CD4-positive, alpha-beta T cell treated with Interleukin-2 at 100 ng/mL for 4 hours (primary cell): ENCODE measurements around the gene GANC.
"Not testable (repeated sequence)": the region's sequence is repeated elsewhere in the genome, so short reads cannot be mapped to it uniquely, and the experiment has no call there.

ENCODE experiments used
- DNase-seq: peaks from one replicate; pipeline ENCODE4 v3.0.0-alpha.2; 2020; ENCODE audit warnings: low spot score

The GANC gene

GRCh38 chr15:42284551-42284950 lies 11.6 kb downstream of the GANC start:
- DNase-seq: no peak

GRCh38 chr15:42285034-42285433 lies 12.0 kb downstream of the GANC start:
- DNase-seq: no peak

GRCh38 chr15:42286445-42287029 lies 13.5 kb downstream of the GANC start:
- DNase-seq: no peak

GRCh38 chr15:42287931-42288330 lies 14.9 kb downstream of the GANC start:
- DNase-seq: no peak

GRCh38 chr15:42289166-42289565 lies 16.2 kb downstream of the GANC start:
- DNase-seq: no peak

- DNase-seq: not testable (repeated sequence)
Observed at GRCh38 chr15:42301004-42301403, 28.0 kb downstream of the GANC start.

GRCh38 chr15:42306681-42307080 lies 33.7 kb downstream of the GANC start:
- no peak for DNase-seq

GRCh38 chr15:42313463-42313862 lies 40.5 kb downstream of the GANC start:
- no peak for DNase-seq

GRCh38 chr15:42314818-42315217 lies 41.8 kb downstream of the GANC start:
- no peak for DNase-seq

GRCh38 chr15:42315521-42315920 lies 42.5 kb downstream of the GANC start:
- no peak for DNase-seq

- not testable (repeated sequence) for DNase-seq
Observed at GRCh38 chr15:42316282-42316805, 43.3 kb downstream of the GANC start.

GRCh38 chr15:42319206-42319605 lies 46.2 kb downstream of the GANC start:
- DNase-seq: no peak

- DNase-seq: no peak
Observed at GRCh38 chr15:42324308-42324707, 51.3 kb downstream of the GANC start.

GRCh38 chr15:42329161-42329560 lies 56.2 kb downstream of the GANC start:
- no peak for DNase-seq

- DNase-seq: no peak
Observed at GRCh38 chr15:42329992-42330391, 57.0 kb downstream of the GANC start.

GRCh38 chr15:42331235-42331634 lies 58.2 kb downstream of the GANC start:
- DNase-seq: no peak

GRCh38 chr15:42332331-42332730 lies 59.3 kb downstream of the GANC start:
- DNase-seq: no peak

- no peak for DNase-seq
Observed at GRCh38 chr15:42335074-42335473, 62.1 kb downstream of the GANC start.

- not testable (repeated sequence) for DNase-seq
Observed at GRCh38 chr15:42336650-42337049, 63.6 kb downstream of the GANC start.

GRCh38 chr15:42337104-42337503 lies 64.1 kb downstream of the GANC start:
- DNase-seq: not testable (repeated sequence)

GRCh38 chr15:42338500-42338899 lies 65.5 kb downstream of the GANC start:
- no peak for DNase-seq

- DNase-seq: no peak
Observed at GRCh38 chr15:42343596-42344232, 70.7 kb downstream of the GANC start.

GRCh38 chr15:42344763-42345162 lies 71.8 kb downstream of the GANC start:
- DNase-seq: no peak

- no peak for DNase-seq
Observed at GRCh38 chr15:42345504-42345903, 72.5 kb downstream of the GANC start.
